Activated CD8-positive, alpha-beta T cell treated with anti-CD3 and anti-CD28 coated beads for 36 hours (primary cell): ENCODE data around the gene PCDHGB4. TPM values are rescaled to one million over a fixed set of nuclear protein-coding genes. Genes with fewer than 3 reads are reported as not detected.
A peak's percentile ranks its signal among the peaks of the same experiment; 100 is the strongest.

ENCODE experiments used
- ATAC-seq: fragments of 200-7000 bp; cut with Tn5 transposase; one replicate; pipeline ENCODE4 v1.10.0; 2021; ENCODE audit warnings: mild to moderate bottlenecking, moderate library complexity
- CTCF ChIA-PET: fragments of 350-600 bp; sonication (Branson Sonifier 250); formaldehyde crosslinking; loops from one replicate; lab custom pipeline; 2021; ENCODE audit warnings: antibody characterized with exemption; lab: Charles Lee
- POLR2A ChIA-PET: fragments of 350-600 bp; sonication (Branson Sonifier 250); formaldehyde crosslinking; loops from one replicate; lab custom pipeline; 2021; ENCODE audit warnings: antibody characterized with exemption; lab: Charles Lee
- DNase-seq: peaks from one replicate; pipeline ENCODE4 v3.0.0-alpha.2; 2020
- H3K27ac Mint-ChIP-seq: one replicate; pipeline ENCODE4 v1.8.0; 2021; ENCODE audit warnings: mild to moderate bottlenecking, mixed read lengths
- H3K27me3 Mint-ChIP-seq: one replicate; pipeline ENCODE4 v1.8.0; 2021; ENCODE audit warnings: mixed read lengths
- H3K36me3 Mint-ChIP-seq: one replicate; pipeline ENCODE4 v1.8.0; 2021; ENCODE audit warnings: low read depth, mixed read lengths
- H3K4me1 Mint-ChIP-seq: one replicate; pipeline ENCODE4 v1.8.0; 2021; ENCODE audit warnings: low read depth, mixed read lengths
- H3K4me3 Mint-ChIP-seq: one replicate; pipeline ENCODE4 v1.8.0; 2021; ENCODE audit warnings: mild to moderate bottlenecking, moderate library complexity, mixed read lengths
- H3K9me3 Mint-ChIP-seq: one replicate; pipeline ENCODE4 v1.8.0; 2021; ENCODE audit warnings: mixed read lengths
- CTCF ChIP-seq: fragments of 200-600 bp; IDR thresholded peaks from one replicate; pipeline ENCODE4 v1.8.0; 2022; ENCODE audit warnings: antibody characterized with exemption, mild to moderate bottlenecking
- intact Hi-C: fragments of 100-400 bp; cut with micrococcal nuclease; formaldehyde crosslinking; loops from one replicate; pipeline ENCODE4 v1.10.0; 2022
- total RNA-seq, 2 experiments: library from RNA; stranded (reverse); gene quantifications; one replicate each; pipeline ENCODE4 v1.2.3, GENCODE V29; 2021

The PCDHGB4 gene
- total RNA-seq, 2 experiments from 2014 or later = not detected

- no peak for ATAC-seq
- peaks cover 71% of the 10 kb centered on the region for H3K27me3 Mint-ChIP-seq
- DNase-seq = no peak
- H3K36me3 Mint-ChIP-seq = peaks cover 25% of the 10 kb centered on the region
- intact Hi-C loops = no loop called here
- CTCF ChIA-PET = interaction anchor here (0.7 to 1.9 kb wide), 5 partner anchors 9 to 52 kb away, joined by 3 to 8 read pairs (median 6); partner anchors contain the start of genes PCDHGA10, PCDHGA3, PCDHGB1 and PCDHGB3
- H3K27ac Mint-ChIP-seq = no peak overlapping the region
- peak overlapping the region; percentile 70 for H3K4me3 Mint-ChIP-seq
- peaks cover 39% of the 10 kb centered on the region for H3K9me3 Mint-ChIP-seq
- POLR2A ChIA-PET = no interaction called here
- H3K4me1 Mint-ChIP-seq = no peaks in the 10 kb centered on the region
- TF ChIP-seq CTCF = no peak
Measured at GRCh38 chr5:141360685-141361084, 26.8 kb upstream of the PCDHGB4 start.

GRCh38 chr5:141362719-141363118 is 24.8 kb upstream of the PCDHGB4 start:
- intact Hi-C loops = no loop called here
- no peak for ATAC-seq
- Mint-ChIP-seq H3K27me3 (peaks cover 70% of the 10 kb centered on the region), H3K36me3 (peaks cover 24% of the 10 kb centered on the region), H3K4me1 (no peaks in the 10 kb centered on the region), H3K9me3 (peaks cover 32% of the 10 kb centered on the region), H3K27ac (no peak overlapping the region), H3K4me3 (no peak overlapping the region)
- ChIA-PET POLR2A (interaction anchor here (1.3 kb wide), 1 partner anchor 29 kb away, joined by 4 read pairs; no protein-coding TSS in a partner anchor), CTCF (no interaction called here)
- DNase-seq = no peak
- no peak for TF ChIP-seq CTCF

GRCh38 chr5:141363952-141364660 is 23.4 kb upstream of the PCDHGB4 start, which contains the start of gene PCDHGA5:
Gene PCDHGA5, plus strand, starts transcription at chr5:141364162. Its CDS starts 169 bp downstream, at chr5:141364331.
- no peak for TF ChIP-seq CTCF
- CTCF ChIA-PET = interaction anchor here (0.8 to 2.0 kb wide), 10 partner anchors 9 to 200 kb away, joined by 3 to 8 read pairs (median 5); partner anchors contain the start of genes PCDHB7, PCDHGA1, PCDHGA10 and PCDHGA11
- H3K4me1 Mint-ChIP-seq = no peaks in the 10 kb centered on the region

GRCh38 chr5:141366016-141366896 is 21.2 kb upstream of the PCDHGB4 start:
- intact Hi-C loops = no loop called here
- ChIA-PET CTCF (interaction anchor here (1.5 kb wide), 1 partner anchor 21 kb away, joined by 4 read pairs; the partner anchor contains the start of gene PCDHGB4), POLR2A (no interaction called here)
- no peak for DNase-seq
- Mint-ChIP-seq H3K9me3 (peaks cover 22% of the 10 kb centered on the region), H3K27me3 (peaks cover 70% of the 10 kb centered on the region), H3K4me1 (no peaks in the 10 kb centered on the region), H3K27ac (no peak overlapping the region), H3K4me3 (no peak overlapping the region), H3K36me3 (peaks cover 12% of the 10 kb centered on the region)
- ATAC-seq = no peak
- no peak for TF ChIP-seq CTCF

More at GRCh38 chr5:141363952-141364660, 23.4 kb upstream of the PCDHGB4 start, which contains the start of gene PCDHGA5:
- intact Hi-C loops = no loop called here
- no peak for ATAC-seq
- Mint-ChIP-seq H3K36me3 (peaks cover 24% of the 10 kb centered on the region), H3K27me3 (peaks cover 70% of the 10 kb centered on the region), H3K27ac (no peak within 1 kb of the TSS), H3K9me3 (peaks cover 32% of the 10 kb centered on the region), H3K4me3 (no peak within 1 kb of the TSS)
- POLR2A ChIA-PET = no interaction called here
- DNase-seq = no peak
